Right lobe of liver (tissue), 4 donors: ENCODE data around the gene HM13.

ENCODE experiments used
- CTCF ChIP-seq, 4 donors: fragments of 200-600 bp in 3 of 4; fragments of 450-650 bp in 1 of 4; IDR thresholded peaks; one replicate each; pipeline versions ENCODE4 v1.5.1 to v1.8.0; 2016 to 2022; ENCODE audit warnings: antibody characterized with exemption in 4 of 4, mild to moderate bottlenecking in 2 of 4
- POLR2A ChIP-seq: fragments of 450-650 bp; IDR thresholded peaks from one replicate; pipeline ENCODE4 v1.6.1; 2017; ENCODE audit warnings: antibody characterized with exemption, mild to moderate bottlenecking
- donor health status: DM: no; HTN: no; CAD: no.
- donor health status: DM: no; HTN: no; CAD: no.
- donor health status: DM: no; HTN: yes; CAD: no.

GRCh38 chr20:31570735-31571617 is 56.7 kb downstream of the HM13 start:
- TF ChIP-seq CTCF (IDR thresholded peaks at IDR 0.05): no peak
- TF ChIP-seq POLR2A: no peak
